Activated CD4-positive, alpha-beta T cell treated with anti-CD3 and anti-CD28 coated beads, Interleukin-10, Interleukin-2, amounts not matched to agents 100 ng/mL and 50 ng/mL, durations not matched to agents 16 hours and 8 hours (primary cell): ENCODE data around the gene WWP2.
"Not testable (repeated sequence)": the region's sequence is repeated elsewhere in the genome, so short reads cannot be mapped to it uniquely, and the experiment has no call there.

Source experiments
- DNase-seq: peaks from one replicate; pipeline ENCODE4 v3.0.0-alpha.2; 2020

The WWP2 gene

DNA sequence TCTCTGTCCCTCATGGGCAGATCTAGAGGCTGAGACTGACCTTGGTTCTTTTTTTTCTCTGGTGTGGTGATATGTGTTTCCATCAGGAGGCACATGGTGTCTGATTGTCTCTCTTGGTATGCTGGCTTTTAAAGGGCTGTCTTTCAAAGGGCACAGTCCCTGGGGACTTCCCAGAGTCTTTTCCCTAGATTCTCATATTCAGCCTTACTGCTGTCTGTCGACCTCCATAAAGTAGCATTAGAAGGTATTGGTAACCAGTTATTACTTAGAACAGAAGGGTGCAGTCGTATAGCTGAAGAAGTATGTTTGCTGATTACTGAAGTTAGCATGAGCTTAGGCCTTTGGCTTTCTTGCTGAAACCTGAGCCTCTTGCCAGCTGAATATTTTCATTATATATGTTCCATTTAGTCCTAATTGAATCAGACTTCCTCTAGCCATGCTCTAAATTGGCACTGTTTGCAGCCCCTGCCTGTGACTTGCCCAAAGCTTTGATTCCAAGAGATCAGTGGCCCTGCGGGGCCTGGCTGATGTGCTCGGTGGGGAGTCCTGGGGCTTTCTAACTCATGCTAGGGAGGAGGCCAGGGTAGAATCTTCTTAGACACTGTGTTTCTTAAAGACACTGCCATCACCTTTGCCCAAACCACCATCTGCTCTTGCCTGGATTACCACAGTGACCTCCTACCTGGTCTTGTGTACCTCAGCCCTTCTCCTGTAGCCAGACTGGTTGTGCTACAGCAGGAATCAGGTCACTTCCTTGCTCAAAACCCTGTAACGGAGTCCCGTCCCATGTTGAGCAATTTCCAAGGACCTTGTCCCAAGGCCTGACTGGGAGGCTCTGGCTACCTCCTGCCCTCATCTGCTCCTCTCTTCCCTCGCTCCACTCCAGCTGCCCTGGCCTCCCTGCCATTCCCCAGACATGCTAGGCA is 71.5 kb downstream of the WWP2 start:
- DNase-seq: no peak

DNA sequence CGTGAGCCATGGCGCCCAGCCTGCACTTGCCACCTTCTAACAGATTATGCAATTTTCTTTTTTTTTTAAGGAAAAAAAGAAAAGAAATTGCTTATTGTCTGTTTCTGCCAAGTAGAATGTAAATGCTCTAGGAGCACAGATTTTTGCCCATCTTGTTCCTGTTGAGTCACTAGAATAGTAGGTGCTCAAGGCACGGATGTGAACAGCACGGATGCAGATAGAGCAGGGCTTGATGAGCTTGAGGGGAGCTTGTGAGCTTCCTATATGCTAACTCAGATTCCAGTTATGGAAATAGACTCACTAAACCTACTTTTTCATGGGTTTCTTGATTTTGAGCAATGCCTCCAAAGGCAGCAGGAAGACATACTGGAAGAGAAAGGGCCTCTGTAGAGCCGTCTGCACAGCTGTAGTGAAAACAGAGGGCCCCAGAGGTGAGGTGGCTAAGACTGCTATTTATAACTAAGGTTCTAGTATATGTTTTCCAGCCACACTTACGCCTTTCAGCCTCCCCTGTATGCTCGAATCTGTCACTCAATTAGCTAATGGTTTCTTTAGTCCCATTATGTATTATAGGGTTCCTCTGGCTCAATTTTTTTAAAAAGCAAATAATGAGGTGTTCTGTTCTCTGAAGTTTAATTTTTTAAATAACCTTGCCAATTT is 72.8 kb downstream of the WWP2 start:
- DNase-seq: no peak

- DNase-seq: no peak
These were observed 74.1 kb downstream of the WWP2 start for GRCh38 chr16:69836257-69836656.

- no peak for DNase-seq
These were observed 75.2 kb downstream of the WWP2 start for GRCh38 chr16:69837380-69837779.

GRCh38 chr16:69838489-69838888 is 76.4 kb downstream of the WWP2 start:
- DNase-seq: no peak

DNA sequence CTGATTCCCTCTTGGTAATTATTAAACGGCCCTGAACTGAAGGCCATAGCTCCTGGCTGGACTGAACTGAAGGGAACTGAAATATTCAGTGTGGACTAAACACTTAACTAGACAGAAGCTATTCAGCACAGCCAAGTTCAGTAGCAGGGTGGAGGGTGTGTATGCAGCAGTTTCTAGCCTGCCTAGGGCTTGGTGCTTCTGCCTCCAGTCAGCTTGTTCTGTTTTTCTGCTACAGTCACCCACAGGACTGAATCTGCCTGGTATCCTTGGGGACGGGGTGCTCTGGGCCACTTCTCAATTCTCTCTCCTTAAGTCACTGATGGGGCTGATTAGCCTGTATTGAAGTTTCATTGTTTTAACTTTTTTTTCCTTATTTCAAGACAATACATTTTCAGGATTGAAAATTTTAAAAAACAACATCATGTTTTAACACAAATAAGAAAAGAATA is 77.1 kb downstream of the WWP2 start:
- no peak for DNase-seq

DNA sequence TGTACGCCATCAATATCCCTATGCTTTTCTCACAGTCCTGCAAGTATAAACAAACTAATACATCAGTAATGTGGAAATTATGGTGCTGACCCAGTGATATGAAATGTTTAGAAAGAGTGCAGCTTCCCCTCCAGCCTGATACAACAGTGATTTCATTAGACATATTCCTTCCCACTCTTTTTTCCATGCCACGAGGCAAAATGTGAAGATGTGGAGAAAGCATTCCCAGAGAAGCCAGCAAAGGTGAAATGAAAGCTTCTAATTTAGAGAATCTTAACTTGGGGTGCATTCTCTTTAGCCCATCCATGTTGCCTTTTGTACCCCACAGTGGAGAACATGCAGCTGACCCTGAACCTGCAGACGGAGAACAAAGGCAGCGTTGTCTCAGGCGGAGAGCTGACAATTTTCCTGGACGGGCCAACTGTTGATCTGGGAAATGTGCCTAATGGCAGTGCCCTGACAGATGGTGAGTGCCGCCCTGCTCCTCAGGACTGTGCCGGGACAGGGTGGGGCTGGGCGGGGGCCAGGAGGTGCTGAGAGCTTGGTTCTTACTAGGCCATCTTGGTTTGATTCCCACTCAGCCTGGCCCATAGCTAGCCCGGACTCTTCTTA is 77.8 kb downstream of the WWP2 start:
- DNase-seq: no peak

- no peak for DNase-seq
These were observed 78.8 kb downstream of the WWP2 start for GRCh38 chr16:69840975-69841374.

DNA sequence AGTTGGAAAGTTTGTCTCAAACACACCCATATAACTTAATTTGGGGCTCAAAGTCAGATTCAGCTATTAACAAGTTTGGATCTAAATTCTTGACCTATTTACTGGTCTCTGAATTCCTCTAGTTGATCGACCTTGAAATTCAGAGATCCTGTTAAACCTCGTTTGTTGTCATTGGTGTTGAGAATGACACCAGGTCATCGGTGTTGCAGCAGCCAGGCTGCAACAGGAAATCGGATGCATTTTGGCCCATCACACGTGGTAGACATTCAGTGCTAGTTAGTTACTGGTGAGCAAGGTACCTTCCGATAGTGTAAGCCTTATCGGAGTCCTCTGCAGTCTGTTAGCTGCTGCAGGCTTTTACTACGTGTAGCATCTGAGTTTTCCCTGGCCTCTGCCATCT is 82.3 kb downstream of the WWP2 start:
- no peak for DNase-seq

DNA sequence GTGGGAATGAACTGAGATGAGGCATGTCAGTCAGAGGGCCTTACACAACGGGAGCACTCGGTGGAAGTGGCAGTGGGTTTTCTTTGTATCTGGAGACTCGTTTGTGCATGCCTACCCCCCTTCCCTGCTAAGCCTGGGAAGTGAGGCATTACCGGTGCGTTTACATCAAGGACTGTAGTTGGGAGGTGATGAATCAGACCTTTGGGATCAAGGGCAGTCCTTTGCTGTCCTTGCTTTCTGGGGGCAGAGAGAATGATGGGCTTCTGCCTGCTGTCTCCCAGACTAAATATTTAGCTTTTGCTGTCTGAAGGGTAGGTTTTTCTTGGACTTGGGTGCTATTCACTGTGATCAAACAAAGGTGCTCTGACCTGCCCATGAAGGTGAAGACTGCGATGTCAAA is 83.0 kb downstream of the WWP2 start:
- no peak for DNase-seq

DNA sequence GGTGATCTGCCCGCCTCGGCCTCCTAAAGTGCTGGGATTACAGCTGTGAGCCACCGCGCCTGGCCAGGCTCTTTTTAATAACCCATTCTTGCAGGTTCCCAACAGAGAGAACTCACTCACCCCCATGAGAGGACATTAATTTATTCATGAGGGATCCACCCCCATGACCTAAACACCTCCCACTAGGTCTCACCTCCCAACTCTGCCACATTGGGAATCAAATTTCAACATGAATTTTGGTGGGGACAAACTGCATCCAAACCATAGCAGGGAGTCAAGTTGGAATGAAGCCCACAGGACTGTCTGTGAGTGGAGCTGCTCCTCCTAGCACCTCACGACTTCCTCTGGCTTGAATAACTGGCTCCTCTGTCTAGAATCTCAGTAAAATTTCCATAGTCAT is 85.5 kb downstream of the WWP2 start:
- no peak for DNase-seq

- DNase-seq: no peak
These were observed 86.8 kb downstream of the WWP2 start for GRCh38 chr16:69848637-69849545.

DNA sequence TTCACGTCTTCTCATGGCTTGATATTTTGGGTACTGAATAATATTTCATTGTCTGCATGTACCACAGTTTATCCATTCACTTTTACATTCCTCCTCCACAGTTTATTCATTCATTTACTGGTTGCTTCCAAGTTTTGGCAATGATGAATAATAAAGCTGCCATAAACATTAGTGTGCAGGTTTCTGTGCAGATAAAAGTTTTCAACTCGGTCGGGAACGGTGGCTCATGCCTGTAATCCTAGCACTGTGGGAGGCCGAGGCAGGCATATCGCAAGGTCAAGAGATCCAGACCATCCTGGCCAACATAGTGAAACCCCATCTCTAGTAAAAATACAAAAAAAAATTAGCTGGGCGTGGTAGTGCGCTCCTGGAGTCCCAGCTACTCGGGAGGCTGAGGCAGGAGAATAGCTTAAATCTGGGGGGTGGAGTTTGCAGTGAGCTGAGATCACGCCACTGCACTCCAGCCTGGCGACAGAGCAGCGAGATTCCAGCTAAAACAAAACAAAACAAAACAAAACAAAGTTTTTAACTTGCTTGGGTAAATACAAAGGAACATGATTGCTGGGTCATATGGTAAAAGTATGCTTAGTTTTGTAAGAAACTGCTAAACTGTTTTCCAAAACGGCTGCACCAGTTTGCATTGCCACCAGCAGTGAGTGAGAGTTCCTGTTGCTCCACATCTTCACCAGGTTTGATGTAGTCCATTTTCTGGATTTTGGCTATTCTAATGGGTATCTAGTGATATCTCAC is 89.5 kb downstream of the WWP2 start:
- no peak for DNase-seq

- no peak for DNase-seq
These were observed 90.7 kb downstream of the WWP2 start for GRCh38 chr16:69852815-69853214.

DNA sequence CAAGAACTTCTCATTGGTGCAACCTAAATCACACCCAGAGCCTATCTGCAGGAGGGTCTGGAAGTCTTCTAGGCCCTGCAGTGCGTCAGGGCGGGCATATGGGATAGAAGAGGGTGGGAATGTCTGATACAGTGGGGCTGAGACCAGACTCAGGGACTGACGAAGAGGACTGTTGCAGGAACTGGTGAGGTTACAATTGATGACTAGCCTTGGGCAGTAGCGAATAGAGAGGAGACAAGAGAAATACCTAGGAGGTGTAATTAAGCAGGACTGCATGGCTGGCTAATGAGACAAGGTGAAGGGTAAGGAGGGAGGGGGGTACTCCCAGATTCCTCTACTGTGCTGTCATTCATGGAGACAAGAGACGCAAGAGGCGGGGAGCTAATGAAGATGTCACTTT is 91.3 kb downstream of the WWP2 start:
- DNase-seq: no peak

GRCh38 chr16:69854776-69855175 is 92.6 kb downstream of the WWP2 start:
- not testable (repeated sequence) for DNase-seq

GRCh38 chr16:69855592-69855991 is 93.5 kb downstream of the WWP2 start:
- DNase-seq: no peak

- DNase-seq: no peak
These were observed 96.3 kb downstream of the WWP2 start for GRCh38 chr16:69858191-69859104.

DNA sequence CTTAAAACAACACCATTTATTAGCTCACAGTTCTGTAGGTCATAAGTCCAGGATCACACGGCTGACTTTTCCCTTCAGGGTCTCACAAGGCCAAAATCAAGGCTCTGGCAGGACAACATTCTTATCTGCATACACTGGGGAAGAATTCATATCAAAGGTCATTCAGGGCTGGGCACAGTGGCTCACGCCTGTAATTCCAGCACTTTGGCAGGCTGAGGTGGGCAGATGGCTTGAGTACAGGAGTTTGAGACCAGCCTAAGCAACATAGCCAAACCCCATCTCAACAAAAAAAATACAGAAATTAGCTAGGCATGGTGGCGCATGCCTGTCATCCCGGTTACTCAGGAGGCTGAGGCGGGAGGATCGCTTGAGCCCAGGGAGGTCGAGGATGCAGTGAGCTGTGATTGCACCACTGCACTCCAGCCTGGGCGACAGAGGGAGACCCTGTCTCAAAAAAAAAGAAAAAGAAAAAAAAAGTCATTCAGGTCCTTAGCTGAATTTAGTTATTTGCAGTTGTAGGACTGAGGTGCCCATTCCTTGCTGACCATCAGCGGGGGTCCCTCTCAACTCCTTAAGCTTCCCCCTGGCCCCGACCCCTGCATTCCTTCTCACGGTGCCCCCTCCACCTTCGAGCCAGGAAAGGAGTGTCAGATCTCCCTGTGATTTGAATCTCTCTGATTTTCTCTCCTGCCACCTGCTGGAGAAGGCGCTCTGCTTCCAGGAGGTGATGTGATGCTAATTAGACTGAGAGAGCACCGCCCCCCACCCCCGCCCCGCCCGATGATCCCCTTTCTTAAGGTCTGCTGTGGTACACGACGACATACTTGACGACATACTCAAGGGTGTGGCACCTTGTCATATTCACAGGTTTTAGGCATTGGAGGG is 97.2 kb downstream of the WWP2 start:
- peak; percentile 5 for DNase-seq
